ENCODE results near the gene OLIG1. TPM values are rescaled to one million over a fixed set of nuclear protein-coding genes. Genes with fewer than 3 reads are reported as not detected.

OLIG1 gene
- polyA plus RNA-seq, 1 experiment, result not detected

DNA sequence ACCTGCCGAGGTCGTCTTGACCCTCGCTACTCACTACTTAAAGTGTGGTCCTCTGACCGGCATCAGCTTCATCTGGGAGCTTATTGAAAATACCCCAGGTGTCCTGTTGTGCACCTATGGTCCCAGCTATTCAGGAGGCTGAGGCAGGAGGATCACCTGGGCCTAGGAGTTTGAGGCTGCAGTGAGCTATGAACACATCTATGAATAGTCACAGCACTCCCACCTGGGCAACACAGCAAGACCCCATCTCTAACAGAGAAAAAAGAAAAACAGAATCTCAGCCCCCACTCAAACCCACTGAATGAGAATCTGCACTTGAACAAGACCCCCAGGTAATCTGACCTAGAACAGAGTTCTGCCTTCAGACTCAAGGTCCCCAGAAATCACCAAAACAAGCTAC is 8.7 kb upstream of the OLIG1 start:
- no peak overlapping the region for H3K4me3 ChIP-seq (ENCODE audit: low read depth, low read length)
- no peaks in the 10 kb centered on the region for H3K36me3 ChIP-seq (ENCODE audit: control insufficient read depth, insufficient read depth, low read length)
- TF ChIP-seq, protein P1, sequence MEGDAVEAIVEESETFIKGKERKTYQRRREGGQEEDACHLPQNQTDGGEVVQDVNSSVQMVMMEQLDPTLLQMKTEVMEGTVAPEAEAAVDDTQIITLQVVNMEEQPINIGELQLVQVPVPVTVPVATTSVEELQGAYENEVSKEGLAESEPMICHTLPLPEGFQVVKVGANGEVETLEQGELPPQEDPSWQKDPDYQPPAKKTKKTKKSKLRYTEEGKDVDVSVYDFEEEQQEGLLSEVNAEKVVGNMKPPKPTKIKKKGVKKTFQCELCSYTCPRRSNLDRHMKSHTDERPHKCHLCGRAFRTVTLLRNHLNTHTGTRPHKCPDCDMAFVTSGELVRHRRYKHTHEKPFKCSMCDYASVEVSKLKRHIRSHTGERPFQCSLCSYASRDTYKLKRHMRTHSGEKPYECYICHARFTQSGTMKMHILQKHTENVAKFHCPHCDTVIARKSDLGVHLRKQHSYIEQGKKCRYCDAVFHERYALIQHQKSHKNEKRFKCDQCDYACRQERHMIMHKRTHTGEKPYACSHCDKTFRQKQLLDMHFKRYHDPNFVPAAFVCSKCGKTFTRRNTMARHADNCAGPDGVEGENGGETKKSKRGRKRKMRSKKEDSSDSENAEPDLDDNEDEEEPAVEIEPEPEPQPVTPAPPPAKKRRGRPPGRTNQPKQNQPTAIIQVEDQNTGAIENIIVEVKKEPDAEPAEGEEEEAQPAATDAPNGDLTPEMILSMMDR (IDR thresholded peaks at IDR 0.05; ENCODE audit: insufficient read depth, low read depth, low read length), result no peak
- H3K27me3 ChIP-seq (ENCODE audit: control insufficient read depth, insufficient read depth, low read length), result peaks cover 19% of the 10 kb centered on the region
- CTCF ChIA-PET, result no interaction called here
- no peak for DNase-seq (ENCODE audit: low read depth)
- POLR2A ChIA-PET, result no interaction called here

DNA sequence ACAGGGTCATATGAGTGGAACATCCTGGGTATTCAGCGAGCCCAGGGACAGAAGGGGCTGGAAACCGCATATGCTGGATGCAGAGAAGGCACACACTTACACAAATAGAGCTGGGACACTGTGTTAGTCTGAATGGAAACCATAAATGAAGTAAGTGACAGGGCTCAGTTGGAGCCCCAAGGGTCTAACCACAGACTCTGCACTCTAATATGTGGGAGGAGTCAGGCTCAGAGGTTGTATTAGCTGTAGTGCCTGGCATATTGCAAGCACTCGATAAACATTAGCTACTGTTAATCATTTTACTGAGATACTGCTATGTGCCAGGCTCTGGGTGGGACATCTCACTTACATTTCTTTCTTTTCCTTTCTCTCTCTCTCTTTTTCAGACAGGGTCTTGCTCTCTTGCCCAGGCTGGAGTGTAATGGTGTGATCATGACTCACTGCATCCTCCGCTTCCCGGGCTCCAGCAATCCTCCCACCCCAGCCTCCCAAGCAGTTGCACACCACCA is 6.5 kb upstream of the OLIG1 start:
- TF ChIP-seq, protein P1 (IDR thresholded peaks at IDR 0.05; ENCODE audit: insufficient read depth, low read depth, low read length), result no peak
- Histone ChIP-seq H3K4me3 (ENCODE audit: low read depth, low read length) (no peak overlapping the region), H3K36me3 (ENCODE audit: control insufficient read depth, insufficient read depth, low read length) (no peaks in the 10 kb centered on the region), H3K27me3 (ENCODE audit: control insufficient read depth, insufficient read depth, low read length) (peaks cover 28% of the 10 kb centered on the region)
- ChIA-PET CTCF (no interaction called here), POLR2A (interaction anchor here (0.5 kb wide), 1 partner anchor 24 kb away, joined by 8 read pairs; no protein-coding TSS in a partner anchor)
- DNase-seq (ENCODE audit: low read depth), result no peak

DNA sequence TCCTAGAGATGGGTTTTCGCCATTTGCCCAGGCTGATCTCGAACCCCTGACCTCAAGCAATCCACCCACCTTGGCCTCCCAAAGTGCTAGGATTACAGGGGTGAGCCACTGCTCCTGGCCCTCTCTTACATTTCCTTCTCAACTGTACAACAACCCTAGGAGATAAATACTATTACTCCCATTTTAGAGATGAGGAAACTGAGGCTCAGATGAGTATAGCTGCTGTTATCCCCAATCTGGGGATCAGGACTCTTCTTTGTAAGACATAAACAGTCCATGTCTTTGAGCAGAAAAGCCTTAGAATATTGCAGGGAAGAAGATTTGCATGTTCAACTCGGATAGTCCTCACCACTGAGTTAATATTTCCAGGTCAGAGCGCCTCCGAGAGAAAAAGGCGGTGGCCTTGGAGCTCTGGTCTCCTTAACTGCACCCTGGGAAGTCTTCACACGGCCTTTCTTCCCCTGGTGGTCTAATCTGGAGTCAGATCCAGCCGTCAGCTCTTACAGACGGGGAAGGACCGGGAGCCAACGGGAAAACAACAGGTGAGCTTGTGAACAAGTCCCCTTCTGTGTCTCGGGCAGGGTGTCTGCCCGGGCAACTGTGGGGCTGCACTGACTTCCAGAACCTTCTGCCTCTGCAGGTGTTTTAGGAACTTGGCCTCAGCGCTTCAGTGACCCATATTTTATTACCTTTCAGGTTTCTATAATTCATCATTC is 5.9 kb upstream of the OLIG1 start:
- TF ChIP-seq, protein P1 (IDR thresholded peaks at IDR 0.05; ENCODE audit: insufficient read depth, low read depth, low read length), result no peak
- DNase-seq (ENCODE audit: low read depth), result no peak
- ChIA-PET POLR2A (no interaction called here), CTCF (interaction anchor here (1.6 kb wide), 1 partner anchor 15 kb away, joined by 5 read pairs; no protein-coding TSS in a partner anchor)
- Histone ChIP-seq H3K36me3 (ENCODE audit: control insufficient read depth, insufficient read depth, low read length) (no peaks in the 10 kb centered on the region), H3K27me3 (ENCODE audit: control insufficient read depth, insufficient read depth, low read length) (peaks cover 33% of the 10 kb centered on the region), H3K4me3 (ENCODE audit: low read depth, low read length) (no peak overlapping the region)

DNA sequence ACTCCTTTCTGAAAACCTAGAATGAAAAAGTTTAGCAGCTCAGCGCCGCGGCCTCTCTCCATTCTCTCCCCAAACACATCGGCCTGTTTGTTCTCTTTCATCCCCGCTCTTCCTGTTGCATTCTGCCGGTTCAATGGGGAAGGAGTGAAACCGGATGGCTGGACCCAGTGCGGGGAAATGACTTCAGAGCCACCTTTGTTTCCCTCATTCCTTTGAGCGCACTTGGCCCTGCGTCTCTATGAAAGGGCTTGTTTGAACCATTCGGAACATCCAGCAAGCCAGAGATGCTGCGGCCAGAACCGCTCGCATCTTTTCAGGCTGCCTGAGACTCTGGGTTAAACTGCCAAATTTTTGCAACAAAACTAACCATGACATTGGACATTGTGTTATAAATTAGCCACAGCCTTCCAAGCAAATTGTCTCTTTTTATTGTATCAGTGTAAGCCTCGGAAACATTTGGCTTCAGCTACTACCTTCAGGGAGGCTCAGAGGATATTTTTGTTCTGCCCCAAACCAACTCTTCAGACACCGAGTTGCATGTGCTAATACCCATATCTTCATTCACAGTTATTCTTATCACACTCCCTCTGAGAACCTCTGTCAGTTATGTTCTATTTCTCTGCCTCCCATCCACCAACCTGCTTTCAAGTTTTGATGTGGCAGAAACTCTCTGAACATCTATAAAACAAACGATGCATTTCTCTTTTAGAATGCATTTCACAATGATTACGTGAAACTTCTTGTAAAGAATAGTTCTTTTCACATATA is 5.1 kb upstream of the OLIG1 start:
- TF ChIP-seq, protein P1 (IDR thresholded peaks at IDR 0.05; ENCODE audit: insufficient read depth, low read depth, low read length), result no peak
- no peak for DNase-seq (ENCODE audit: low read depth)
- CTCF ChIA-PET, result interaction anchor here (1.6 kb wide), 1 partner anchor 14 kb away, joined by 5 read pairs; no protein-coding TSS in a partner anchor
- H3K27me3 ChIP-seq (ENCODE audit: control insufficient read depth, insufficient read depth, low read length), result peaks cover 36% of the 10 kb centered on the region
- no peak overlapping the region for H3K4me3 ChIP-seq (ENCODE audit: low read depth, low read length)
- H3K36me3 ChIP-seq (ENCODE audit: control insufficient read depth, insufficient read depth, low read length), result no peaks in the 10 kb centered on the region
- POLR2A ChIA-PET, result no interaction called here

DNA sequence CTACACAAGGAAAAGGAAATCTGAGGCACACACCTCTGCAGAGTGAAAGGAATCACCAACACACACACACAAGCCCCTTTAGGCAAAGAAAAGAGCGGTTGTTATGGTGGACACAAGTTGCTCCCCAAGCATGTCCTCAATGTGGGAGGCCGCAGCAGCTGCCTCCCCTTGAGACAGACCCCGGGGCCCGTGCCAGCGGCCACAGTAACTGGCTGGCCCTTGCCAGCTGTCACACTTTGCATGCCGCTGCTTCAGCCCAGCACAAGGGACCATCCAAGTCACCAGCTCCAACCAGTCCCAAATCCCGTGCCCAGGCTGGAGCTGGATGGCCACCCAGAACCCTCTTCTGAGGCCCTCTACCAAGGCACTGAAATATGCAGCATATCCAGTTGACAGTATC is 2.9 kb upstream of the OLIG1 start:
- TF ChIP-seq, protein P1 (IDR thresholded peaks at IDR 0.05; ENCODE audit: insufficient read depth, low read depth, low read length), result no peak
- POLR2A ChIA-PET, result no interaction called here
- Histone ChIP-seq H3K27me3 (ENCODE audit: control insufficient read depth, insufficient read depth, low read length) (peaks cover 42% of the 10 kb centered on the region), H3K36me3 (ENCODE audit: control insufficient read depth, insufficient read depth, low read length) (no peaks in the 10 kb centered on the region), H3K4me3 (ENCODE audit: low read depth, low read length) (no peak overlapping the region)
- CTCF ChIA-PET, result no interaction called here
- DNase-seq (ENCODE audit: low read depth), result no peak
